ENCODE results near the gene TYW1B. TPM values are rescaled to one million over a fixed set of nuclear protein-coding genes. Genes with fewer than 3 reads are reported as not detected.
"Not testable (repeated sequence)": the region's sequence is repeated elsewhere in the genome, so short reads cannot be mapped to it uniquely, and the experiment has no call there.

Gene TYW1B
- total RNA-seq, 2 donors from 2014 or later: 4.8 TPM

DNA sequence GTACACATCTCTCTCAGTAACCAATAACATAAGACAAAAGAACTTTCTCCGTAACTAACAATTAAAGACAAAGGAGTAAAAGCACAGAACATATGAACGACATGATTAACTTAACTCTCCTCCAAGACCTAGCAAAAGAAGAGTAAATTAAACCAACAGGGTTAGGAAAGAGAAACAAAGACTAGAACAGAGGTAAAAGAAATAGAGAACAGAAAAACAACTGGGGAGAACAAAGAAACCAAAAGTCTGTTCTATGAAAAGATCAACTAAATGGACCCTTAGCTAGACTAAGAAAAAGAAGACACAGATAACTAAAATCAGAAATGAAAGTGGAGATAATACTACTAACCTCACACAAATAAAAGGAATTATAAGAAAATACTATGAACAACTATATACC is 187.3 kb downstream of the TYW1B start:
- not testable (repeated sequence) for H3K4me1 Mint-ChIP-seq; H3K4me3 Mint-ChIP-seq; ATAC-seq; H3K36me3 Mint-ChIP-seq (ENCODE audit: low read depth); DNase-seq; H3K27me3 Mint-ChIP-seq; H3K27ac Mint-ChIP-seq; H3K9me3 ChIP-seq (ENCODE audit: control insufficient read depth, low read length, poor library complexity, severe bottlenecking)

DNA sequence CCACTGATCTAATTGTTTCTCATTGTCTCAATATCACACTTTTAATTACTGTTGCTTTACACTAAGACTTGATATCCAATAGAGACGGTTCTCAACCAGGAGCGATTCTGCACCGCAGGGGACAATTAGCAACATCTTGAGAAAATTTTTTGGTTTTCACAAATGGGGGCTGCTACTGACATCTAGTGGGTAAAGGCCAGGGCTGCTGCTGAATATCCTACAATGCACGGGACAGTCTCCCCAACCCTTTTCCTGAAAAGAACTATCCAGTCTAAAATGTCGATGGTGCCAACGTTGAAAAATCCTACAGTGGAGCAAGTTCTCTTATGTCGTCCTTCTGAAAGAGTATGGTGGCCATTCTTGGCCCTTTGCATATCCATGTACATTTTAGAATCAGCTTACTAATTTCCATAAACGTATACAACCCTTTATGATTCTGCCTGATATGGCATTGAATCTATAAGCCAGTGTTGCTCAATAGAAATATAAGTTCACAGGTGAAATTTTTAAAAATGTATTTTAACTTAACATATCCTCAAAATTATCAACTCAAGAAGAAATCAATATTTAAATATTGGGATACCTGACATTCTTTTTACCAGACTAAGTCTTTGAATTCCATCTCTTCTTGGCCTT is 192.6 kb downstream of the TYW1B start:
- not testable (repeated sequence) for H3K4me1 Mint-ChIP-seq; DNase-seq; H3K27ac Mint-ChIP-seq; H3K4me3 Mint-ChIP-seq; H3K27me3 Mint-ChIP-seq; ATAC-seq; H3K9me3 ChIP-seq (ENCODE audit: control insufficient read depth, low read length, poor library complexity, severe bottlenecking); H3K36me3 Mint-ChIP-seq (ENCODE audit: low read depth)

DNA sequence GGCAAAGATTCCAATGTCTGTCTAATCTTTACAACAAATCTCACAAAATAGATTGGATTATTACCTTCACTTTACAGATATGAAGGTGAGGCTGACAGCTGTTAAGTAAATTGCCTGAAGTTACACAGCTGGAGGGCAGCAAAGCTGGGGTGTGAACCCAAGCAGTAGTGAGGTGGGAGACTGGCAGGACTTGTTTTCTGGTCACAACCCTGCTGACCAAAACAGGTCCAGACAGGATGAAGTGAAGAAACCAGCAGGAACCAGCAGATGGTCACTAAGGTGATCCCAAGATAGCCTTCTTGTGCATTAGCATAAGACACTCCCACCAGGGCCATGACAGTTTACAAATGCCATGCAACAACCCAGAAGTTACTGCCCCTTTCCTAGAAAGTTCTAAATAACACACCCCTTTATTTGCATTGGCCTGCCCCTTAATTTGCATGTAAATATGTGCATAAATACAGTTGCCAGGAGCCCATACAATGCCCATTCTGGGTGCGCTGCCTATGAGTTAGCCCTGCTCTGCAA is 195.2 kb downstream of the TYW1B start:
- not testable (repeated sequence) for H3K4me1 Mint-ChIP-seq, DNase-seq

DNA sequence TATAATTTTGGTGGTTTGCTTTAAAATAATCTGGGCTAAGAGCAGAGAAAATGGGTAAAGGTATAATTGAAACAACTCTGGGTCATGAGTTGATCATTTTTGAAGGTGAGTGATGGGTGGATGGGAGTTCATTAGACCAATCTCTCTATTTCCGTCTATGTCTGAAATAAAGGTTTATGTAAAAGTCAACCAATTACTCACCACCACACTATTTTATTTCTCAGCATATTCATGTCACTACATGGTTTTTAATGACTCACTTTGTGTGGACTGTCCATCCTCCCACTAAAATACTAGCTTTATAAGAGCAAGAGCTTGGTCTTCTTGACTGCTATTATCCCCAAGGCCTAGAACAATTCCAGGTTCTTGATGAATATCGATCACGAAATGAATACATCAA is 199.6 kb downstream of the TYW1B start:
- H3K27me3 Mint-ChIP-seq; ATAC-seq; H3K4me1 Mint-ChIP-seq; H3K36me3 Mint-ChIP-seq (ENCODE audit: low read depth); H3K9me3 ChIP-seq (ENCODE audit: control insufficient read depth, low read length, poor library complexity, severe bottlenecking); DNase-seq; H3K27ac Mint-ChIP-seq; H3K4me3 Mint-ChIP-seq: not testable (repeated sequence)

More for the DNA sequence above, 195.2 kb downstream of the TYW1B start:
- not testable (repeated sequence) for H3K27me3 Mint-ChIP-seq; H3K4me3 Mint-ChIP-seq; ATAC-seq; H3K36me3 Mint-ChIP-seq (ENCODE audit: low read depth); H3K9me3 ChIP-seq (ENCODE audit: control insufficient read depth, low read length, poor library complexity, severe bottlenecking); H3K27ac Mint-ChIP-seq

DNA sequence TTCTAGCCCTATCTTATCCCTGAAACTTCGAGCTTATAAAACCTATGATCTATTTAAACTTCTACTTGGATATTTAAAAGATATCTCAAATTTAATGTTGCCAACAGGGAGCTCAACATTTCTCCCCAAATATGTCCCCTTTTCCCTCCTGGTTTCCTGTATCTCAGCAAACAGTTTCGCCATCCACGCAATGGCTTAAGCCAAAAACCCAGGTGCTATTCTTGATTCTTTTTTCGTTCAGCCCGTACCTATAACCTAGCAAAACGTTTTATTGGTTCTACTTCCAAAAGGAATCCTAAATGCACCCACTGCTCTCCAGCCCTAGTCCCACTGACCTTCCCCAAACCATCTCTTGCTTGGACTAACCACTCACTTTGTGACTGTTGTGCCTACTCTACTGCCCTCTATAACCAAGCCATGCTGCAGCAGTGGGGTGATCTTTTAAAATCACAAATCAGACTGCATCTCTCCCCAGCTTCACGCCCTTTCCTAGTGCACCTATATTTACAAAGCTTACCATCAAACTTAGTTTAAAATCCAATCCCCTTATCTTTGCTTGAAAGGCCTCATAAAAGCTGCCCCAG is 201.5 kb downstream of the TYW1B start:
- ATAC-seq; DNase-seq; H3K9me3 ChIP-seq (ENCODE audit: control insufficient read depth, low read length, poor library complexity, severe bottlenecking); H3K36me3 Mint-ChIP-seq (ENCODE audit: low read depth); H3K4me1 Mint-ChIP-seq; H3K4me3 Mint-ChIP-seq; H3K27ac Mint-ChIP-seq; H3K27me3 Mint-ChIP-seq: not testable (repeated sequence)

DNA sequence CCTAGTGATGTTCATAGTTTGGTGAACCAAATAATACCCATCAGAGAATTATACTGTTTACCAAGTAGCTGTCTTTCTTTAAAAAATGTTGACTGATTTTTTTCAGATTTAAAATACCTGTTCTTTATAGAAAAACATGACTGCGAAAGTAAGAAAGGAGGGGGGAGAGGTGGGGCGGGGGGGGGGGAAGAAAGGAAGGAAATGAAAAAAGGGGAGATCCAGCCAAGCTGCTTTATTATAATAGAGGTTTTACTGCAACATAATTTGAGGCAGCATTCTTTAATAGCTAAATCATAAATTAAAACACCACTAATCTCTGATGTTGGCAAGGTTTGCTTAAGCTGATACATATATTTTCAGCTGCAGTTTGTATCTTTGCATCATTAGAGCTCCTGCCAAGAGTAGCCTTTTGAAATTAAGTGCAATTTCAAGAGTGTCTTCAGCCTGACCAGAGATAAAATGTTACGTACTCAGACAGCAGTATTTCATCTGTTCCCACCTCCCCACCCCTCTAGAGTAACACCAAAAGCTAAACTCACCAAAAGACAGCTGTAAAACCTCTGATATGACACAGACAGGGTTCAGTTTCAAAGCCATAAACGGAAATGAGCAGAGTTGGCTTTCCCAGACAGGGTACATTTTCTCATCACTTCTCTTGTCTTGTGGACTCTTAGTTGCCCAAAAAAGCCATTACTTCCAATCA is 202.1 kb downstream of the TYW1B start:
- H3K36me3 Mint-ChIP-seq (ENCODE audit: low read depth); H3K4me3 Mint-ChIP-seq; H3K4me1 Mint-ChIP-seq; H3K27ac Mint-ChIP-seq; DNase-seq; ATAC-seq; H3K9me3 ChIP-seq (ENCODE audit: control insufficient read depth, low read length, poor library complexity, severe bottlenecking); H3K27me3 Mint-ChIP-seq: not testable (repeated sequence)

DNA sequence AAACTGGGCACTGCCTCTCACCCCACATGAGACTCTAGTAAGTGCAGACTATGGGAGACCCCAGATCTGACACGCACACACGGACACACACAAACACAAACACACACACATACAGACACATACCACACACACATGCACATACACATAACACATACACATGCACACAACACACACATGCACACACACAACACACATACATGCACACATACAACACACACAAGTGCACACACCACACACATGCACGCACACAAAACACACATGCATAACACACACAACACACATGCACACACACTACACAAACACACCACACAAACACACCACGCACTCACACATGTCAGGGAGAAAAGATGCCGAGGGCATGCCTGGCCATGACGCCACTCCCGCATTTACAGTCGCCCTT is 205.5 kb downstream of the TYW1B start:
- Mint-ChIP-seq H3K36me3 (ENCODE audit: low read depth) (peaks cover 3% of the 10 kb centered on the region), H3K4me1 (no peaks in the 10 kb centered on the region), H3K4me3 (no peak overlapping the region), H3K27me3 (no peaks in the 10 kb centered on the region), H3K27ac (no peak overlapping the region)
- ATAC-seq: no peak
- DNase-seq: no peak
- H3K9me3 ChIP-seq (ENCODE audit: control insufficient read depth, low read length, poor library complexity, severe bottlenecking): no peaks in the 10 kb centered on the region

DNA sequence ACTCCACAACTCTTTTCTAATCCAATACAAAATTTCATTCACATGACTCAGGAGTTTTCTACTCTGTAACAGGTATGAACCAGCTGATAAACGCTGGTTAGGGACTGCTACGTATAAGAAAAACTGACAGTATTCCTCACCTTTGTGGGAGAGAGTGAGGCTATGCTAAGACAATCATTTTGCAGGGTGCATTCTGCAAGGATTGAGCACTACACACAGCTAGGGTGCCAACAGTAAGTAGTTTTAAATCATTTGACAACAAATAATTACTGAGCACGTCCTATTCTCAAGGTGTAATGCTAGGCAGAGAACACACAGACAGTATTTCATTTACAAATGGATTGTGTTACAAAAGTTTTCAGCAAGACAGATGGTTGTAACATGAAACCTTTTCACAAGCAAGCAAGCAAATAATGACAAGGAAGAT is 206.2 kb downstream of the TYW1B start:
- H3K4me3 Mint-ChIP-seq: peak overlapping the region; percentile 0
- H3K27me3 Mint-ChIP-seq; H3K36me3 Mint-ChIP-seq (ENCODE audit: low read depth): not testable (repeated sequence)

DNA sequence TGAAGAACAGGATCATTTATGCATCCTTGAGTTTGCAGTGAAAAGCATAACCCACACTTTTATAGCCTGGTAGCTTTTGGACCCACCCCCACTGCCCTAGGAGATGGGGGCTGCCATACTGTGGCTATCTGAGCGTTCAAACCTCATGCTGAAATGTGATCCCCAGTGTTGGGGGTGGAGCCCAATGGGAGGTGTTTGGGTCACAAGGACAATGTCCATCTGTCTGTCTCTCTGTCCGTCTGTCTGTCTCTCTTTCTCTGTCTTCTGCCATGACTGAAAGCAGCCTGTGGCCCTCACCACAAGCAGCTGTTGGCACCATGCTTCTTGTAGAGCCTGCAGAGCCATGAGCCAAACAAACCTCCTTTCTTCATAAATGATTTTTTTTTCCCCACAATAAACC is 207.1 kb downstream of the TYW1B start:
- not testable (repeated sequence) for H3K36me3 Mint-ChIP-seq (ENCODE audit: low read depth); H3K4me3 Mint-ChIP-seq; H3K9me3 ChIP-seq (ENCODE audit: control insufficient read depth, low read length, poor library complexity, severe bottlenecking); H3K27ac Mint-ChIP-seq; H3K4me1 Mint-ChIP-seq; H3K27me3 Mint-ChIP-seq; ATAC-seq; DNase-seq

More for the DNA sequence above, 206.2 kb downstream of the TYW1B start:
- not testable (repeated sequence) for ATAC-seq; H3K27ac Mint-ChIP-seq; H3K4me1 Mint-ChIP-seq; H3K9me3 ChIP-seq (ENCODE audit: control insufficient read depth, low read length, poor library complexity, severe bottlenecking); DNase-seq

DNA sequence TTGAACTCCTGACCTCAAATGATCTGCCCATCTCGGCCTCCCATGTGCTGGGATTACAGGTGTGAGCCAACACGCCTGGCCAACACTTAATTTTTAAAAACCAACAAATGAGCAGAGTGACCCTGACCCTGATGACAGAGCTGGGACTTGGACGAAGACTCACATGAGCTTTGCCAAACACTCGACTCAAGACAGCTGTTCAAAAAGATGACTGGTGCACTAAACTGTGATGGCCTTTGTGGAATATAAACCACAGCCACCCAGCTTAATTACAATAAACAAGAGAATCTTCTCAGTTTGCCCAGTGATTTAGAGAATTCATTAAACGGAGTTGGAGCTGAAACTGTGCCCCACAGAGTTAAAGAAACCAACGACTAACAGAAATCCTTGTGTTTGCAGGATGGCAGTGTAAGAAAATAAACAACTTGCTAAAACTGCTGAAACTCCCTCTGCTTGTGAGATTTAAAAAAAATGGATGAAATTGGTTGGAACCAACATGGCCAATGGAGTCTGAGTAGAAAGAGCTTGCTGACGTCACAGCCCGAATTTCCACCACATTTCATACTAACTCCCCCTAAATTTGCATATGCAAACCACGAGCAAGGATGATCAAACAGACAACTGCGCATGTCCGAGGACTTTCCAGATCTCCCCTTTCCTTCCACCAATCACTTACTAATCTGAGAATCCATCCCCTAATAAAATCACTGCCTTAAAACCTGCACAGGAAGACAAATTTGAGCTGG is 209.4 kb downstream of the TYW1B start:
- DNase-seq; H3K27ac Mint-ChIP-seq; H3K4me1 Mint-ChIP-seq; H3K27me3 Mint-ChIP-seq; H3K9me3 ChIP-seq (ENCODE audit: control insufficient read depth, low read length, poor library complexity, severe bottlenecking); H3K36me3 Mint-ChIP-seq (ENCODE audit: low read depth); ATAC-seq; H3K4me3 Mint-ChIP-seq: not testable (repeated sequence)

DNA sequence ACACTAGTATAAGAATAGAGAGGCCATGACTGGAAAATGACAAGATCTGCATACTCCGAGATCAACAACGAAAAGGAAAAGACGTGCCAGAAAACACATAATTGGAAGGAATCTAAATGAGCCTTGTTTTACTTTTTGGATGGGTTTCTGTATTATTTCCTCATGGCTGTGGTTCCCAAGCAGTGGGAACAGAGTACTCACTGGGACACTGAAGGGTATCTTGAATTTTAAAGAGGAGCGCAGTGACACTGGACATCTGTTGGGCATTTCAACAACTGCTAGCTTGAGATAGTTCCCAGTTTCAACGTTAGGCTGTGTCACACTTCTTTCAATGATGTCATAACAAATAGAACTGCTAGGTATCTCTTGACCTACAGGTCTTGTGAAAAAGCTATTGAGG is 218.2 kb downstream of the TYW1B start:
- not testable (repeated sequence) for H3K36me3 Mint-ChIP-seq (ENCODE audit: low read depth)

DNA sequence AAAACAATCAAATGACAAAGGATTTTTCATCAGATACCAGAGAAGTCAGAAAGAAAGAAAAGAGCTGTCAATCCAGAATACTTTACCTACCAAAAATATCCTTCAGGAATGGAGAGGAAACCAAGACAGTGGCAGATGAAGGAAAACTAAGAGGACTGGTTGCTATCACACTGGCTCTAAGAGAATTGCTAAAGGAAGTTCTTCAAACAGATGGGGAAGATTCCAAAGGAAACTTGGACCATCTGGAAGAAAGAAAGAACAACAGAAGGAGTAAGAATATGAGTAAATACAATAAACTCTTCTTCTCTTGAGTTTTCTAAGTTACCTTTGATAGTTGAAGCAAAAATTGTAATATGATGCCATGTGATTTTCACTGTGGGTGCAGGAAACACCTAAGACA is 220.0 kb downstream of the TYW1B start:
- ATAC-seq; H3K9me3 ChIP-seq (ENCODE audit: control insufficient read depth, low read length, poor library complexity, severe bottlenecking); DNase-seq; H3K27me3 Mint-ChIP-seq; H3K36me3 Mint-ChIP-seq (ENCODE audit: low read depth); H3K4me3 Mint-ChIP-seq; H3K27ac Mint-ChIP-seq; H3K4me1 Mint-ChIP-seq: not testable (repeated sequence)

More for the DNA sequence above, 218.2 kb downstream of the TYW1B start:
- not testable (repeated sequence) for ATAC-seq; DNase-seq; H3K9me3 ChIP-seq (ENCODE audit: control insufficient read depth, low read length, poor library complexity, severe bottlenecking); H3K4me3 Mint-ChIP-seq; H3K27me3 Mint-ChIP-seq; H3K27ac Mint-ChIP-seq; H3K4me1 Mint-ChIP-seq

DNA sequence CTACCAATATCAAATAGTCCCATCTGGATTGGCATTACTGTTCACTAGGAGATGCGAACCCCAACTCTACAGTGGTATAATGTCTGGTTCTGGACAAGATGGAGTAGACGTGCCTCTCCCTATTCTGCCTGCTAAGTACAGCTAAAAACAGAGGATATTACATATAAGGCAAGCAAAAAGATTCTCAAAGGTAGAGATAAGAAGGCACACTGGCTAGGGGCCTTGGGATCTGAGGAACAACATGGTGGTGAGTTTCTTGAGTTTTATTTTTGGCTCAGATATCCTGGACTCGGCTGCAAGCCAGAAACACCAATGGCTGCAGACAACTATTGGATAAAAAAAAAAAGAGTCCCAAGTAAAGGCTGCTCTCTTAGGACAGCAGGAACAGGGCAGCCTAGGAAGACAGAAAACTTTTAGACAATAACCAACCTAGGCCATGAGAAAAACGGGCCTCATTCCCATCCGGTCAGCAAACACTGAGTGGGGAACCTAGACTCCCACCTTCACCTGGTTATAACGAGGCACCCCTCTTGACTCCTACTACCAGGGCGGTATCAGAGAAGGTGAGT is 222.1 kb downstream of the TYW1B start:
- H3K27ac Mint-ChIP-seq; DNase-seq; H3K27me3 Mint-ChIP-seq; ATAC-seq; H3K4me1 Mint-ChIP-seq; H3K36me3 Mint-ChIP-seq (ENCODE audit: low read depth); H3K9me3 ChIP-seq (ENCODE audit: control insufficient read depth, low read length, poor library complexity, severe bottlenecking); H3K4me3 Mint-ChIP-seq: not testable (repeated sequence)
